ENCODE data around the gene SLIT3.

GRCh38 chr5:168965638-168966037, 335.3 kb downstream of the SLIT3 start:
- TF ChIP-seq CTCF (conservative IDR thresholded peaks at IDR 0.05; ENCODE audit: low read depth, low read length) = no peak
- no peak for TF ChIP-seq EZH2 (IDR thresholded peaks at IDR 0.05; ENCODE audit: low read length, unreplicated experiment)

Data from PC-3 (cell line).